Common myeloid progenitor, CD34-positive (primary cell): Measurements from ENCODE around the gene TEX14.
A peak's percentile ranks its signal among the peaks of the same experiment; 100 is the strongest.
"Not testable (repeated sequence)": the region's sequence is repeated elsewhere in the genome, so short reads cannot be mapped to it uniquely, and the experiment has no call there.

ENCODE experiments used
- CTCF ChIA-PET: fragments of 350-600 bp; sonication (Branson Sonifier 250); formaldehyde crosslinking; loops from one replicate; lab custom pipeline; 2021; ENCODE audit warnings: antibody characterized with exemption; lab: Charles Lee
- POLR2A ChIA-PET: fragments of 350-600 bp; sonication (Branson Sonifier 250); formaldehyde crosslinking; loops from one replicate; lab custom pipeline; 2021; ENCODE audit warnings: antibody characterized with exemption; lab: Charles Lee
- DNase-seq, 3 donors: peaks; one replicate each; pipeline versions ENCODE4 v3.0.0 to v3.0.0-alpha.2; 2013
- H3K27ac ChIP-seq, 2 experiments: 1 replicate in 1 of 2; 2 replicates in 1 of 2; pipeline ENCODE4 v1.7.0; 2013; ENCODE audit warnings: inconsistent platforms in 2 of 2, low read length in 2 of 2, mild to moderate bottlenecking in 2 of 2, low read depth in 1 of 2, moderate library complexity in 1 of 2; ENCODE audit not compliant: severe bottlenecking in 2 of 2, insufficient read depth in 1 of 2, poor library complexity in 1 of 2
- H3K27me3 ChIP-seq, 5 experiments: replicated peaks in 2 of 5; 1 replicate in 3 of 5; 2 replicates in 2 of 5; pipeline versions ENCODE4 v1.6.1 to v1.7.0; 2013; ENCODE audit warnings: low read length in 4 of 5, mild to moderate bottlenecking in 2 of 5, moderate library complexity in 2 of 5, inconsistent platforms in 1 of 5; ENCODE audit not compliant: insufficient read depth in 5 of 5, control insufficient read depth in 4 of 5
- H3K36me3 ChIP-seq, 4 experiments: 1 replicate in 2 of 4; 2 replicates in 2 of 4; pipeline versions ENCODE4 v1.6.1 to v1.7.0; 2013; ENCODE audit warnings: low read length in 3 of 4, control low read depth in 1 of 4, mild to moderate bottlenecking in 1 of 4; ENCODE audit not compliant: control insufficient read depth in 4 of 4, insufficient read depth in 4 of 4
- H3K4me1 ChIP-seq, 4 experiments: 1 replicate in 3 of 4; 2 replicates in 1 of 4; pipeline versions ENCODE4 v1.6.1 to v1.7.1; 2013; ENCODE audit warnings: low read length in 3 of 4, mild to moderate bottlenecking in 3 of 4, control low read depth in 1 of 4, inconsistent platforms in 1 of 4, moderate library complexity in 1 of 4; ENCODE audit not compliant: control insufficient read depth in 4 of 4, insufficient read depth in 4 of 4; ENCODE audit errors: control extremely low read depth in 1 of 4
- H3K4me3 ChIP-seq, 7 experiments: 1 replicate in 4 of 7; 2 replicates in 3 of 7; pipeline versions ENCODE4 v1.5.1 to v1.7.0; 2013; ENCODE audit warnings: mild to moderate bottlenecking in 7 of 7, low read length in 6 of 7, moderate library complexity in 6 of 7, inconsistent platforms in 2 of 7, low read depth in 2 of 7, control low read depth in 1 of 7; ENCODE audit not compliant: insufficient read depth in 4 of 7, control insufficient read depth in 1 of 7; ENCODE audit errors: extremely low read depth in 1 of 7
- H3K9me3 ChIP-seq, 5 experiments: 1 replicate in 4 of 5; 2 replicates in 1 of 5; pipeline versions ENCODE4 v1.6.1 to v1.7.1; 2013; ENCODE audit warnings: low read length in 4 of 5, mild to moderate bottlenecking in 2 of 5, inconsistent platforms in 1 of 5, low read depth in 1 of 5, moderate library complexity in 1 of 5; ENCODE audit not compliant: control insufficient read depth in 4 of 5, insufficient read depth in 2 of 5; ENCODE audit errors: control extremely low read depth in 1 of 5
- WGBS: methylation state at CpG from one replicate; pipeline ENCODE4 v1.1.5; 2013; ENCODE audit not compliant: insufficient coverage; 5-methylcytosine and 5-hydroxymethylcytosine counted together

Gene TEX14

GRCh38 chr17:58679263-58680037, 12.4 kb downstream of the TEX14 start:
- H3K27me3 ChIP-seq = no peaks in the 10 kb centered on the region
- H3K36me3 ChIP-seq = no peaks in the 10 kb centered on the region
- ChIA-PET CTCF (no interaction called here), POLR2A (no interaction called here)
- DNase-seq = peak in 2 of 3 donors; percentile 23 to 34
- H3K27ac ChIP-seq = peak overlapping the region in 1 of 2 experiments; percentile 20
- no peaks in the 10 kb centered on the region for H3K4me1 ChIP-seq
- no peaks in the 10 kb centered on the region for H3K9me3 ChIP-seq
- no peak overlapping the region for H3K4me3 ChIP-seq
- WGBS = 80% methylated on average over 9 of the region's 12 CpGs

GRCh38 chr17:58678287-58678686, 13.6 kb downstream of the TEX14 start:
- DNase-seq, H3K9me3 ChIP-seq, H3K27me3 ChIP-seq, POLR2A ChIA-PET, H3K27ac ChIP-seq, H3K4me1 ChIP-seq, CTCF ChIA-PET, H3K4me3 ChIP-seq, H3K36me3 ChIP-seq: not testable (repeated sequence)
- 100% methylated on average over 2 of the region's 5 CpGs for WGBS

- Histone ChIP-seq H3K9me3 (no peaks in the 10 kb centered on the region), H3K4me1 (no peaks in the 10 kb centered on the region), H3K4me3 (no peak overlapping the region), H3K36me3 (no peaks in the 10 kb centered on the region), H3K27me3 (no peaks in the 10 kb centered on the region), H3K27ac (no peak overlapping the region)
- ChIA-PET CTCF (no interaction called here), POLR2A (no interaction called here)
- no peak for DNase-seq
- WGBS = 100% methylated on average over 2 of the region's 4 CpGs
These were observed 14.5 kb downstream of the TEX14 start for GRCh38 chr17:58677194-58677880.

- CTCF ChIA-PET = no interaction called here
- no peaks in the 10 kb centered on the region for H3K36me3 ChIP-seq
- H3K27me3 ChIP-seq = no peaks in the 10 kb centered on the region
- POLR2A ChIA-PET = no interaction called here
- no peaks in the 10 kb centered on the region for H3K9me3 ChIP-seq
- H3K4me3 ChIP-seq = no peak overlapping the region
- DNase-seq = no peak
- WGBS = 100% methylated on average over 3 of the region's 3 CpGs
- H3K4me1 ChIP-seq = peaks cover 0 to 4% (median 0%) of the 10 kb centered on the region in 4 experiments
- H3K27ac ChIP-seq = no peak overlapping the region
These were observed 19.9 kb downstream of the TEX14 start for GRCh38 chr17:58671969-58672368.

GRCh38 chr17:58669853-58670252, 22.0 kb downstream of the TEX14 start:
- no peak overlapping the region for H3K27ac ChIP-seq
- no peaks in the 10 kb centered on the region for H3K36me3 ChIP-seq
- no peaks in the 10 kb centered on the region for H3K9me3 ChIP-seq
- H3K4me1 ChIP-seq = peaks cover 0 to 10% (median 4%) of the 10 kb centered on the region in 4 experiments
- H3K27me3 ChIP-seq = no peaks in the 10 kb centered on the region
- CTCF ChIA-PET = interaction anchor here (1.0 kb wide), 1 partner anchor 222 kb away, joined by 3 read pairs; no protein-coding TSS in a partner anchor
- DNase-seq = no peak
- POLR2A ChIA-PET = interaction anchor here (0.7 kb wide), 1 partner anchor 10 kb away, joined by 4 read pairs; no protein-coding TSS in a partner anchor
- WGBS = 90% methylated on average over 6 of the region's 6 CpGs
- no peak overlapping the region for H3K4me3 ChIP-seq

GRCh38 chr17:58668598-58668935, 23.3 kb downstream of the TEX14 start:
- Histone ChIP-seq H3K36me3 (no peaks in the 10 kb centered on the region), H3K4me1 (peaks cover 0 to 10% (median 4%) of the 10 kb centered on the region in 4 experiments), H3K4me3 (no peak overlapping the region), H3K27me3 (no peaks in the 10 kb centered on the region), H3K9me3 (no peaks in the 10 kb centered on the region), H3K27ac (no peak overlapping the region)
- CTCF ChIA-PET = no interaction called here
- DNase-seq = no peak
- POLR2A ChIA-PET = no interaction called here
- no CpG with 5 or more reads among the region's 2 CpGs for WGBS
